ENCODE results near the gene FSIP1.
A peak's percentile ranks its signal among the peaks of the same experiment; 100 is the strongest.

FSIP1 gene

GRCh38 chr15:39720081-39720480 is 62.6 kb downstream of the FSIP1 start:
- DNase-seq (ENCODE audit: low read depth), result no peak

GRCh38 chr15:39719109-39719508 is 63.5 kb downstream of the FSIP1 start:
- no peak for DNase-seq (ENCODE audit: low read depth)

- no peak for DNase-seq (ENCODE audit: low read depth)
Measured at GRCh38 chr15:39717134-39717533, 65.5 kb downstream of the FSIP1 start.

- no peak for DNase-seq (ENCODE audit: low read depth)
Measured at GRCh38 chr15:39714251-39714650, 68.4 kb downstream of the FSIP1 start.

- DNase-seq (ENCODE audit: low read depth), result no peak
Measured at GRCh38 chr15:39713846-39714245, 68.8 kb downstream of the FSIP1 start.

- no peak for DNase-seq (ENCODE audit: low read depth)
Measured at GRCh38 chr15:39710681-39711080, 72.0 kb downstream of the FSIP1 start.

- DNase-seq (ENCODE audit: low read depth), result no peak
Measured at GRCh38 chr15:39709941-39710340, 72.7 kb downstream of the FSIP1 start.

GRCh38 chr15:39706206-39706605 is 76.4 kb downstream of the FSIP1 start:
- no peak for DNase-seq (ENCODE audit: low read depth)

- no peak for DNase-seq (ENCODE audit: low read depth)
Measured at GRCh38 chr15:39704689-39705088, 78.0 kb downstream of the FSIP1 start.

GRCh38 chr15:39704235-39704634 is 78.4 kb downstream of the FSIP1 start:
- DNase-seq (ENCODE audit: low read depth), result no peak

- no peak for DNase-seq (ENCODE audit: low read depth)
Measured at GRCh38 chr15:39701988-39702387, 80.7 kb downstream of the FSIP1 start.

GRCh38 chr15:39700375-39700700 is 82.3 kb downstream of the FSIP1 start:
- DNase-seq (ENCODE audit: low read depth), result no peak

- DNase-seq (ENCODE audit: low read depth), result no peak
Measured at GRCh38 chr15:39699516-39700374, 82.9 kb downstream of the FSIP1 start.

- DNase-seq (ENCODE audit: low read depth), result peak; percentile 27
Measured at GRCh38 chr15:39698444-39699390, 83.9 kb downstream of the FSIP1 start.

- DNase-seq (ENCODE audit: low read depth), result no peak
Measured at GRCh38 chr15:39697509-39697908, 85.1 kb downstream of the FSIP1 start.

GRCh38 chr15:39695793-39696192 is 86.8 kb downstream of the FSIP1 start:
- no peak for DNase-seq (ENCODE audit: low read depth)

GRCh38 chr15:39692356-39693327 is 90.0 kb downstream of the FSIP1 start:
- no peak for DNase-seq (ENCODE audit: low read depth)

GRCh38 chr15:39690881-39691634 is 91.6 kb downstream of the FSIP1 start:
- DNase-seq (ENCODE audit: low read depth), result no peak

GRCh38 chr15:39687965-39688364 is 94.7 kb downstream of the FSIP1 start:
- no peak for DNase-seq (ENCODE audit: low read depth)

- DNase-seq (ENCODE audit: low read depth), result peak; percentile 31
Measured at GRCh38 chr15:39685999-39686613, 96.5 kb downstream of the FSIP1 start.

- DNase-seq (ENCODE audit: low read depth), result no peak
Measured at GRCh38 chr15:39685367-39685766, 97.3 kb downstream of the FSIP1 start.
